Measurements from ENCODE around the gene TCTA. TPM values are rescaled to one million over a fixed set of nuclear protein-coding genes. Genes with fewer than 3 reads are reported as not detected.
"Not testable (repeated sequence)": the region's sequence is repeated elsewhere in the genome, so short reads cannot be mapped to it uniquely, and the experiment has no call there.

TCTA gene
- total and polyA plus RNA-seq, 2 donors (not counting 3 experiments of a cell fraction or from before 2014, with no cell fraction given) = 21.9 to 32.3 TPM

DNA sequence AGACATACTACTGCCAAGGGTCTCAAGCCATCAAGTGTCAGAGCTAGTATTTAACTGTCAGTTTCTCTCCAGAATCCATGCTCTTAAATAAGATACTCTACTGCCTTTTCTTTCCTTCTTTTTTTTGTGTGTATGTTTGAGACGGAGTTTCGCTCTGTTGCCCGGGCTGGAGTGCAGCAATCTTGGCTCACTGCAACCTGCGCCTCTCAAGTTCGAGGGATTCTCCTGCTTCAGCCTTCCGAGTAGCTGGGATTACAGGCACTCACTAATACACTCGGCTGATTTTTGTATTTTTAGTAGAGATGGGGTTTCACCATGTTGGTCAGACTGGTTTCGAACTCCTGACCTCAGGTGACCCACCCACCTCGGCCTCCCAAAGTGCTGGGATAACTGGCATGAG, 6.7 kb upstream of the TCTA start:
- H3K9me3 ChIP-seq (replicated peaks; ENCODE audit: control insufficient read depth, insufficient read depth, low read length); H3K9me1 ChIP-seq (replicated peaks; ENCODE audit: control insufficient read depth, extremely low read depth, insufficient read depth, low read length); H2AFZ ChIP-seq (ENCODE audit: low read depth, low read length); DNase-seq (ENCODE audit: low read depth, low spot score); BruUV-seq (replicated peaks); H3K36me3 ChIP-seq (ENCODE audit: control insufficient read depth in 2 of 2, extremely low read depth in 1 of 2, insufficient read depth in 2 of 2, low read length in 2 of 2); dilution Hi-C loops (cut with MboI; ENCODE audit: extremely low pct_ligation_motif_present, low sequenced_read_pairs); H3K4me2 ChIP-seq (ENCODE audit: insufficient read depth, low read length); H3K9ac ChIP-seq (replicated peaks; ENCODE audit: extremely low read depth, insufficient read depth, low read length); intact Hi-C loops (cut with micrococcal nuclease); FAIRE-seq; H3K27ac ChIP-seq (ENCODE audit: insufficient read depth, low read depth, low read length); H3K4me3 ChIP-seq (replicated peaks in 1 of 3; ENCODE audit: insufficient read depth in 1 of 3, low read depth in 1 of 3, low read length in 3 of 3); H3K27me3 ChIP-seq (ENCODE audit: control insufficient read depth in 2 of 2, insufficient read depth in 2 of 2, low read length in 2 of 2): not testable (repeated sequence)
- H3K79me2 ChIP-seq (ENCODE audit: control insufficient read depth, insufficient read depth, low read length) = peaks cover 98% of the 10 kb centered on the region
- ChIA-PET POLR2A (interaction anchor here (0.7 kb wide), 1 partner anchor 384 kb away, joined by 3 read pairs; no protein-coding TSS in a partner anchor), CTCF (interaction anchor here (1.0 kb wide), 2 partner anchors 44 to 65 kb away, joined by 3 read pairs; no protein-coding TSS in a partner anchor)
- peaks cover 30% of the 10 kb centered on the region for H4K20me1 ChIP-seq (replicated peaks; ENCODE audit: control insufficient read depth, extremely low read depth, insufficient read depth, low read length)
- peaks cover 22% of the 10 kb centered on the region for H3K4me1 ChIP-seq (ENCODE audit: control insufficient read depth, extremely low read depth, insufficient read depth, low read length)

GRCh38 chr3:49406571-49407565, 5.4 kb upstream of the TCTA start:
- dilution Hi-C loops (cut with MboI; ENCODE audit: extremely low pct_ligation_motif_present, low sequenced_read_pairs) (no loop called here), intact Hi-C loops (cut with micrococcal nuclease) (no loop called here)
- no peaks in the 10 kb centered on the region for H3K27me3 ChIP-seq (ENCODE audit: control insufficient read depth in 2 of 2, insufficient read depth in 2 of 2, low read length in 2 of 2)
- H3K9me3 ChIP-seq (replicated peaks; ENCODE audit: control insufficient read depth, insufficient read depth, low read length) = no peaks in the 10 kb centered on the region
- H3K79me2 ChIP-seq (ENCODE audit: control insufficient read depth, insufficient read depth, low read length) = peaks cover 99% of the 10 kb centered on the region
- FAIRE-seq = peak; percentile 68
- ChIA-PET POLR2A (no interaction called here), CTCF (interaction anchor here (0.6 to 1.7 kb wide), 4 partner anchors 12 to 235 kb away, joined by 3 to 7 read pairs (median 3); partner anchors contain the start of genes KLHDC8B and USP4)
- H3K27ac ChIP-seq (ENCODE audit: insufficient read depth, low read depth, low read length) = no peak overlapping the region
- H3K4me1 ChIP-seq (ENCODE audit: control insufficient read depth, extremely low read depth, insufficient read depth, low read length) = peaks cover 22% of the 10 kb centered on the region
- TF ChIP-seq FOS (IDR thresholded peaks at IDR 0.05; ENCODE audit: borderline replicate concordance, insufficient read depth, low read length) = no peak
- no peak for TF ChIP-seq MYC (IDR thresholded peaks at IDR 0.05; ENCODE audit: low read depth, low read length)
- no peak for TF ChIP-seq JUN (IDR thresholded peaks at IDR 0.05; ENCODE audit: borderline replicate concordance, insufficient read depth, insufficient read length, low read depth)
- TF ChIP-seq GATA2 (IDR thresholded peaks at IDR 0.05; ENCODE audit: insufficient read depth, insufficient read length, low read depth, low read length) = no peak
- no peak for TF ChIP-seq MAX (IDR thresholded peaks at IDR 0.05; ENCODE audit: insufficient read depth, insufficient read length)
- TF ChIP-seq EZH2 (IDR thresholded peaks at IDR 0.05; ENCODE audit: borderline replicate concordance, low read depth, low read length, severe bottlenecking) = no peak
- no peak for TF ChIP-seq POLR2A (IDR thresholded peaks at IDR 0.05; ENCODE audit: low read depth, low read length)
- no peak for TF ChIP-seq CTCF (IDR thresholded peaks at IDR 0.05; ENCODE audit: extremely low read depth in 1 of 2, insufficient read depth in 1 of 2, low read depth in 1 of 2, low read length in 2 of 2)
- no peak for TF ChIP-seq POLR2AphosphoS5 (IDR thresholded peaks at IDR 0.05; ENCODE audit: insufficient read depth, low read depth, low read length)
- no peak for DNase-seq (ENCODE audit: low read depth, low spot score)
- no peak overlapping the region for H2AFZ ChIP-seq (ENCODE audit: low read depth, low read length)
- BruUV-seq (replicated peaks) = no TSS peak
- peaks cover 29% of the 10 kb centered on the region for H4K20me1 ChIP-seq (replicated peaks; ENCODE audit: control insufficient read depth, extremely low read depth, insufficient read depth, low read length)
- H3K4me2 ChIP-seq (ENCODE audit: insufficient read depth, low read length) = peak overlapping the region; percentile 42
- H3K9me1 ChIP-seq (replicated peaks; ENCODE audit: control insufficient read depth, extremely low read depth, insufficient read depth, low read length) = no peaks in the 10 kb centered on the region
- no peaks in the 10 kb centered on the region for H3K36me3 ChIP-seq (ENCODE audit: control insufficient read depth in 2 of 2, extremely low read depth in 1 of 2, insufficient read depth in 2 of 2, low read length in 2 of 2)
- no peak overlapping the region for H3K4me3 ChIP-seq (replicated peaks in 1 of 3; ENCODE audit: insufficient read depth in 1 of 3, low read depth in 1 of 3, low read length in 3 of 3)
- no peak overlapping the region for H3K9ac ChIP-seq (replicated peaks; ENCODE audit: extremely low read depth, insufficient read depth, low read length)

Measured in endothelial cell of umbilical vein (primary cell).